Endometrial microvascular endothelial cells (primary cell): ENCODE data around the gene EPO. TPM values are rescaled to one million over a fixed set of nuclear protein-coding genes. Genes with fewer than 3 reads are reported as not detected.

Experiments
- in situ Hi-C: cut with HindIII; loops from 2 replicates; pipeline ENCODE4 v1.10.0; 2017; ENCODE audit warnings: low sequenced_read_pairs, low pct_unique_long_range_greater_than_20kb; ENCODE audit errors: inconsistent ontology term
- total RNA-seq: library from RNA; depleted of rRNA; stranded (reverse); fragments of >200 nt; gene quantifications from one replicate; pipeline ENCODE4 v1.2.3, GENCODE V29; 2015; ENCODE audit errors: inconsistent ontology term

Gene EPO
- total RNA-seq = not detected

- in situ Hi-C loops = no loop called here
Measured at GRCh38 chr7:100720279-100720670, at the start of gene EPO. EPO (plus strand) TSS chr7:100720468; CDS start chr7:100720981, 513 bp downstream.

GRCh38 chr7:100671353-100672327 is 48.6 kb upstream of the EPO start:
- in situ Hi-C loops = no loop called here

GRCh38 chr7:100673302-100673941 is 46.8 kb upstream of the EPO start, which contains the start of gene GNB2:
GNB2 (plus strand) TSS chr7:100673740; CDS start chr7:100676266, 2,526 bp downstream.
- in situ Hi-C loops = no loop called here

GRCh38 chr7:100673942-100674410 is 46.3 kb upstream of the EPO start:
- in situ Hi-C loops = no loop called here

GRCh38 chr7:100674411-100675104 is 45.7 kb upstream of the EPO start:
- in situ Hi-C loops = no loop called here

GRCh38 chr7:100675105-100675451 is 45.2 kb upstream of the EPO start:
- in situ Hi-C loops = no loop called here

GRCh38 chr7:100675581-100676350 is 44.5 kb upstream of the EPO start:
- in situ Hi-C loops = no loop called here

GRCh38 chr7:100676501-100677306 is 43.6 kb upstream of the EPO start:
- in situ Hi-C loops = no loop called here

GRCh38 chr7:100677308-100678267 is 42.7 kb upstream of the EPO start:
- in situ Hi-C loops = no loop called here

GRCh38 chr7:100678291-100678984 is 41.8 kb upstream of the EPO start:
- in situ Hi-C loops = no loop called here

GRCh38 chr7:100679129-100679926 is 40.9 kb upstream of the EPO start:
- in situ Hi-C loops = no loop called here

- in situ Hi-C loops = no loop called here
Measured at GRCh38 chr7:100679927-100680575, 40.2 kb upstream of the EPO start.

GRCh38 chr7:100680576-100681271 is 39.5 kb upstream of the EPO start:
- in situ Hi-C loops = no loop called here

GRCh38 chr7:100681491-100682227 is 38.6 kb upstream of the EPO start:
- in situ Hi-C loops = no loop called here
